Astrocyte (in vitro differentiated cells and primary cell): ENCODE results near the gene SLC35G6.

Experiments
- CTCF ChIP-seq: IDR thresholded peaks from 2 replicates; pipeline ENCODE4 v1.5.1; 2011; ENCODE audit warnings: low read depth, mild to moderate bottlenecking, inconsistent platforms, low read length, moderate library complexity; ENCODE audit not compliant: insufficient read depth
- EZH2 ChIP-seq: IDR thresholded peaks from 2 replicates; pipeline ENCODE4 v1.6.1; 2012; ENCODE audit warnings: mild to moderate bottlenecking, low read length, inconsistent platforms; ENCODE audit not compliant: insufficient read depth

- TF ChIP-seq CTCF (no peak), EZH2 (no peak)
These were observed 1.8 kb upstream of the SLC35G6 start, which contains the start of gene ZBTB4 for GRCh38 chr17:7479213-7480088.
